ENCODE results near the gene SERPINA4.

Gene SERPINA4

DNA sequence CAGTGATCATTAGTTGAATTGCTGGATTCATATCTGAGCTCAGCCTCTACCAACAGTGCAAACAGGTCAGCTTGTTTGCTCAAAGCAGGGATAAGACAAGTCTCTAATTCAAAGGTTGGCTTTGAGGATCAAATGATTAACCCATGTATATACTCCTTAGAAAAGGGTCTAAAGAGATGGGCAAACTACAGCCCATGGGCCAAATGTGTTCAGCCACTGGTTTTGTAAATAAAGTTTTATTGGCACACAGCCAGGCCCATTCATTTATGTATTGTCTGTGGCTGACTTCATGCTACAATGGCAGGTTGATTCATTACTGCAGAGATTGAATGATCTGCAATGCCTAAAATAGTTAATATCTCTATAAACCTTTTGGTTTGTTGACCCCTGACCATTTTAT lies 3.1 kb downstream of the SERPINA4 start:
- H3K27me3 ChIP-seq (ENCODE audit: control insufficient read depth, low read length): no peaks in the 10 kb centered on the region; the same call in 1 of the 2 replicates
- no peaks in the 10 kb centered on the region for H4K20me1 ChIP-seq (ENCODE audit: control insufficient read depth, insufficient read depth, low read depth, low read length)
- H3K4me3 ChIP-seq (ENCODE audit: low read length): no peak overlapping the region
- no peaks in the 10 kb centered on the region for H3K9me2 ChIP-seq (replicated peaks; ENCODE audit: control insufficient read depth, low read length)
- no peaks in the 10 kb centered on the region for H3K9me3 ChIP-seq (ENCODE audit: control insufficient read depth, insufficient read depth, low read length)
- no peaks in the 10 kb centered on the region for H3K79me2 ChIP-seq (ENCODE audit: control insufficient read depth, low read length)
- H3F3A ChIP-seq (ENCODE audit: control insufficient read depth, insufficient read depth): no peaks in the 10 kb centered on the region
- H3K4me1 ChIP-seq (ENCODE audit: control insufficient read depth, low read length): no peaks in the 10 kb centered on the region
- H3K36me3 ChIP-seq (ENCODE audit: control insufficient read depth, low read length): no peaks in the 10 kb centered on the region
- no peak overlapping the region for H3K27ac ChIP-seq (ENCODE audit: low read depth, low read length)
- TF ChIP-seq, protein P1, sequence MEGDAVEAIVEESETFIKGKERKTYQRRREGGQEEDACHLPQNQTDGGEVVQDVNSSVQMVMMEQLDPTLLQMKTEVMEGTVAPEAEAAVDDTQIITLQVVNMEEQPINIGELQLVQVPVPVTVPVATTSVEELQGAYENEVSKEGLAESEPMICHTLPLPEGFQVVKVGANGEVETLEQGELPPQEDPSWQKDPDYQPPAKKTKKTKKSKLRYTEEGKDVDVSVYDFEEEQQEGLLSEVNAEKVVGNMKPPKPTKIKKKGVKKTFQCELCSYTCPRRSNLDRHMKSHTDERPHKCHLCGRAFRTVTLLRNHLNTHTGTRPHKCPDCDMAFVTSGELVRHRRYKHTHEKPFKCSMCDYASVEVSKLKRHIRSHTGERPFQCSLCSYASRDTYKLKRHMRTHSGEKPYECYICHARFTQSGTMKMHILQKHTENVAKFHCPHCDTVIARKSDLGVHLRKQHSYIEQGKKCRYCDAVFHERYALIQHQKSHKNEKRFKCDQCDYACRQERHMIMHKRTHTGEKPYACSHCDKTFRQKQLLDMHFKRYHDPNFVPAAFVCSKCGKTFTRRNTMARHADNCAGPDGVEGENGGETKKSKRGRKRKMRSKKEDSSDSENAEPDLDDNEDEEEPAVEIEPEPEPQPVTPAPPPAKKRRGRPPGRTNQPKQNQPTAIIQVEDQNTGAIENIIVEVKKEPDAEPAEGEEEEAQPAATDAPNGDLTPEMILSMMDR (IDR thresholded peaks at IDR 0.05; ENCODE audit: low read depth, low read length, poor library complexity, severe bottlenecking): no peak
- H3K4me2 ChIP-seq (ENCODE audit: low read length): no peak overlapping the region

DNA sequence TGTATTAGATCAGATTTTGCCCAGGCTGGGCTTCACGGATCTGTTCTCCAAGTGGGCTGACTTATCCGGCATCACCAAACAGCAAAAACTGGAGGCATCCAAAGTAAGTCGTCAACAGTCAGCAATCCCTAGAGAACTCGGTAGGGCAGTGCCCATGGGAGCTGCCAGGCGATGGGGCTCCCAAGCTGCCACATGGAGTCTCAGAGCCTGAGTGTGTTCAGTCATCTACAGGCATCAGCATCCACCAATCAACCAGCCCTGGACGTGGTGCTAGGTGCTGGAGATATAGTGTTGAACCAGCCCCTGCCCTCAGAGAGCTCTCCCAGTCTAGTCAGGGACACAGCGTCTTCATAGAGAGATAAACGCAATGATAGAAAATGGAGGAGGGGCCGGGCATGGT lies 6.9 kb downstream of the SERPINA4 start:
- H3K27ac ChIP-seq (ENCODE audit: low read depth, low read length): no peak overlapping the region
- H3K36me3 ChIP-seq (ENCODE audit: control insufficient read depth, low read length): no peaks in the 10 kb centered on the region
- no peaks in the 10 kb centered on the region for H3K79me2 ChIP-seq (ENCODE audit: control insufficient read depth, low read length)
- no peaks in the 10 kb centered on the region for H3K9me3 ChIP-seq (ENCODE audit: control insufficient read depth, insufficient read depth, low read length)
- no peak for TF ChIP-seq EZH2phosphoT487 (IDR thresholded peaks at IDR 0.05; ENCODE audit: borderline replicate concordance, low read length)
- TF ChIP-seq, protein P1 (IDR thresholded peaks at IDR 0.05; ENCODE audit: low read depth, low read length, poor library complexity, severe bottlenecking): no peak
- no peaks in the 10 kb centered on the region for H3F3A ChIP-seq (ENCODE audit: control insufficient read depth, insufficient read depth)
- H3K4me1 ChIP-seq (ENCODE audit: control insufficient read depth, low read length): no peaks in the 10 kb centered on the region
- no peak overlapping the region for H3K4me2 ChIP-seq (ENCODE audit: low read length)
- no peaks in the 10 kb centered on the region for H3K9me2 ChIP-seq (replicated peaks; ENCODE audit: control insufficient read depth, low read length)
- no peak overlapping the region for H3K4me3 ChIP-seq (ENCODE audit: low read length)
- no peaks in the 10 kb centered on the region for H4K20me1 ChIP-seq (ENCODE audit: control insufficient read depth, insufficient read depth, low read depth, low read length)
- H3K27me3 ChIP-seq (ENCODE audit: control insufficient read depth, low read length): no peaks in the 10 kb centered on the region; the same call in 1 of the 2 replicates

DNA sequence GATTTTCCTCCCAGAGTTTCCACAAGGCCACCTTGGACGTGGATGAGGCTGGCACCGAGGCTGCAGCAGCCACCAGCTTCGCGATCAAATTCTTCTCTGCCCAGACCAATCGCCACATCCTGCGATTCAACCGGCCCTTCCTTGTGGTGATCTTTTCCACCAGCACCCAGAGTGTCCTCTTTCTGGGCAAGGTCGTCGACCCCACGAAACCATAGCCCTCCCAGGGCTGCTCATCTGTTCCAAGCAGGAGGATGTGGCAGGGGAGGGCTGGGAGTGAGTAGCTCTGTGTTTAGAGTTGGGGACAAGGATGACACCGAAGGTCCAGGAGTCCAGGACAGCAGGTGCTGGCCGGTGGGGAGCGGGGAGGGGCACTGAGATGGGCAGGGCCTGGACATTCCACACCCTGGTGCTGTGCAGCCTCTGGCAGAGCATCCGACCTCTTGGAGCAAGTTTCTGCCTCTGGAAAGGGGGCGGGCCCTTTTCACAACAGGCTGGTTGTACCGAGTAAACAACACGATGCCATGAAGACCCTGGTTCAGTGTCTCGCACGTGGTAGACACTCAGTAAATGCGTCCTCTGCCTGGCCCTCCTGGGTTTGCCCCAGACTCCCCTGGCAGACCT lies 8.2 kb downstream of the SERPINA4 start:
- Histone ChIP-seq H3F3A (ENCODE audit: control insufficient read depth, insufficient read depth) (no peaks in the 10 kb centered on the region), H3K27ac (ENCODE audit: low read depth, low read length) (no peak overlapping the region), H3K79me2 (ENCODE audit: control insufficient read depth, low read length) (no peaks in the 10 kb centered on the region), H3K27me3 (ENCODE audit: control insufficient read depth, low read length) (no peaks in the 10 kb centered on the region; the same call in 1 of the 2 replicates), H3K4me1 (ENCODE audit: control insufficient read depth, low read length) (no peaks in the 10 kb centered on the region), H3K36me3 (ENCODE audit: control insufficient read depth, low read length) (no peaks in the 10 kb centered on the region), H4K20me1 (ENCODE audit: control insufficient read depth, insufficient read depth, low read depth, low read length) (no peaks in the 10 kb centered on the region), H3K4me3 (ENCODE audit: low read length) (no peak overlapping the region), H3K9me3 (ENCODE audit: control insufficient read depth, insufficient read depth, low read length) (no peaks in the 10 kb centered on the region), H3K9me2 (replicated peaks; ENCODE audit: control insufficient read depth, low read length) (no peaks in the 10 kb centered on the region), H3K4me2 (ENCODE audit: low read length) (no peak overlapping the region)
- TF ChIP-seq EZH2phosphoT487 (IDR thresholded peaks at IDR 0.05; ENCODE audit: borderline replicate concordance, low read length): no peak
- TF ChIP-seq, protein P1 (IDR thresholded peaks at IDR 0.05; ENCODE audit: low read depth, low read length, poor library complexity, severe bottlenecking): no peak
